Skeletal muscle cell (primary cell): ENCODE measurements around the gene FAM111A.
"Not testable (repeated sequence)": the region's sequence is repeated elsewhere in the genome, so short reads cannot be mapped to it uniquely, and the experiment has no call there.

ENCODE experiments used
- DNase-seq: peaks from one replicate; pipeline ENCODE4 v3.0.0-alpha.2; 2010; ENCODE audit warnings: low read depth
- H3K4me3 ChIP-seq: 2 replicates; pipeline ENCODE4 v1.5.1; 2011; ENCODE audit warnings: low read depth, mild to moderate bottlenecking, control low read depth, low read length, moderate library complexity

The FAM111A gene, protein sequence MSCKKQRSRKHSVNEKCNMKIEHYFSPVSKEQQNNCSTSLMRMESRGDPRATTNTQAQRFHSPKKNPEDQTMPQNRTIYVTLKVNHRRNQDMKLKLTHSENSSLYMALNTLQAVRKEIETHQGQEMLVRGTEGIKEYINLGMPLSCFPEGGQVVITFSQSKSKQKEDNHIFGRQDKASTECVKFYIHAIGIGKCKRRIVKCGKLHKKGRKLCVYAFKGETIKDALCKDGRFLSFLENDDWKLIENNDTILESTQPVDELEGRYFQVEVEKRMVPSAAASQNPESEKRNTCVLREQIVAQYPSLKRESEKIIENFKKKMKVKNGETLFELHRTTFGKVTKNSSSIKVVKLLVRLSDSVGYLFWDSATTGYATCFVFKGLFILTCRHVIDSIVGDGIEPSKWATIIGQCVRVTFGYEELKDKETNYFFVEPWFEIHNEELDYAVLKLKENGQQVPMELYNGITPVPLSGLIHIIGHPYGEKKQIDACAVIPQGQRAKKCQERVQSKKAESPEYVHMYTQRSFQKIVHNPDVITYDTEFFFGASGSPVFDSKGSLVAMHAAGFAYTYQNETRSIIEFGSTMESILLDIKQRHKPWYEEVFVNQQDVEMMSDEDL

DNA sequence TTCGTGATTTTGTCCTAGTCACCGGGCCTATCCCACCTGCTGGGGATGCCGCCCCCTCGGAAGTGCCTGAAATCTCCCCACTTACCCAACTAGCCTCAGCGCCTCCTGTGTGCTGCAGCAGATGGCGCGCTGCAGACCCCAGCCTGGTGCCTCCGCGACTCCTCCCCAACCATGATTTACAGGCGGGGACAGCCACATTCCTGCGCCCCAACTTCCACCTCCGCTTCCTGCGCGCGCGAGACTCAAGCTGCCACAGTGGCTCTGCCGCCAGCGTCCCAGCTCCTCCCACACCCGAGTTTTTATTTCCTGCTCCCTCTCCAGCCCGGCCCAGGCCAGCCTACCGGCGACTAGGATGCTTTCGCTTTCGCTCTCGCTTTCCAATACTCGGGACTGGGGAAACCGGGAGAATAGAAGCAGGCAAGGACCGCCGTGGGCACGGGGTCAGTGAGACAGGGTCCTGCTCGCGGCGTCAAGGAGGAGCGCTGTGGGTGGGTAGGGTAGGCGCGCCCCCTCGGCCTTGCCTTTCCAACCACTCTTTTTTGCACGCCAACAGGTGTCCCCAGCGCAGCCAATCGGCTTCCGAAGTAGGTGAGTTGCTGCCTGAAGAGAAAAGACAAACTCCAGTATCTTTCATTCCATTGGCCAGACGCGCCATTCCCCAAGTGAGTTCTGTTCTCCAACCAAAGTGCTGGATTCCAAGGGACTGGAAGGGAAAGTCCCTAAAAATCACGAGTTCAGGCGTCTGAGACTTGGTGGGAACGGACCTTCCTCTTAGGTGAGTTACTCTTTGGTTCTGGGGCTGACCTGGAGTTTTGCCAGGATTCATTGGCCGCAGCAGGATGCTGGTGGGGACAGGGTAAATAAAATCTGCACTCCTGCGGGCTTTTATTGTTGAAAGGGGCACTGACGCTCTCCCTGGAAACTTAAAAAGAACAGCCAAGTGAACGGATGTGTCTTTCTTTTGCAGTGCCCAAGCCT, at the start of gene FAM111A:
Gene FAM111A, plus strand, starts transcription at position 327 of the 978 bp plus-strand sequence. CDS start 6,017 bp downstream, outside the sequence.
- DNase-seq: peak; percentile 43
- peak within 1 kb of the TSS; percentile 85 for H3K4me3 ChIP-seq

DNA sequence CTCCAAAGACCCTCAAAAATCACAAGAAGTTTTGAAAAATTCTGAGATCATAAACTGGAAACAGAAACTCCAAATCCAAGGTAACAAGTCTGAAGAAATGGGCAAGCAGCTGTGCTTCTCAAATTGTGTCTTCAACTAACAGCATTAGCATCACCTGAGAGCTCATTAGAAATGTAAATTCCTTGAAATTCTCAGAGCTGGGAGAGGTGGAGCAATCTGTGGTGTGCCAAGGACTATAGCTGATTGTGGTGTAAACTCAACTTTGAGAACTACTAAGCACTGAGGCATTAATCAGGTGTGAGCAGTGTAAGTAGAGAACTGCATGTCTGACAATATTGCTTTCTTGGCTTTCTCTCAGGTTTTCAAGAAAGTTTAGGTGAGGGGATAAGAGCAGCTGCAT, 49.1 kb upstream of the FAM111A start:
- DNase-seq, H3K4me3 ChIP-seq: not testable (repeated sequence)

DNA sequence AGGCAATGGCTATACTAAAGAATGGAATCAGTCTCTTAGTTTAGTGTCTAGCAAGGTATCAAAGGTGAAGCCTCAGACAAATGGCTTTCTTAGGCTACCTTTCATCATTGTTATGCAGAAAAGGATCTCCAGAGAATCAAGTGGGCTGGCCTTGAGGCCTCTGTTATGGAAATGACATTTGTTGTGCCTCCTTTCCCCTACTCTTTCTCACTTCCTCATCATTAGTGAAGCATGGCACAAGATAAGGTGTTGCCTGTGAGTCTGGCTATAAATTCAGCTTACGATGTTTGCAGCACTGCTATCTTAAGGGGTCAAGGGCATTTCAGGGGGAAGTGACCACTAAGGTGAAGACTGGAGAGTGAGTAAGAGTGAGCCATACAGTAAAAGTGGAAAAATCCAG, 47.4 kb upstream of the FAM111A start:
- not testable (repeated sequence) for H3K4me3 ChIP-seq, DNase-seq

DNA sequence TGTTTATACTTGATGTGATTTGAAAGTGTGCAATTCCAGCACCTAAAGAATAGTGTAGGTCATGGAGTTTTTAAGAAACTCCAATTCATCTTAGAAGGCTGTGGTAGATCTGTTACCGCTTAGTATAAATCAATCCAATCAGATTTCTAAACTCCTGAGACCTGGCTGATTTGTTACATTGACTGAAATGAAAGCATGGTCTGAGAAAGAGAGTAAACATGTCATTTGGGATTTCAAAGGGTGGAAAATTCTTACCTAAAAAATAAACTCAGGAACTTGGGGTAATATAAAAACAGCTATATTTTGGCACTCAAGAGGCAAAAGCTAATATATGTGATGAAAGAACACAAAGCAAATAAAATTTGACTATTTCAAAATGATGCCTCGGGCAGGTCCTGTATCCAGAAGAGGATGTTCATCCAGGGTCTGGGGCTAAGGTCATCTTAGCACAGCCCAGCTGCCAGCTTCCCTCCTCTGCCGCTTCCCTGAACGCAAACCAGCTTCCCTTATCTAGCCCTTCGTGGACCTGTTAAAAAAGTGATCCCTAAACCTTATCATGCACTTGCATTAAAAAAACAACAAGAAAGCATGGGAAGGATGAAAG, 46.6 kb upstream of the FAM111A start:
- not testable (repeated sequence) for DNase-seq, H3K4me3 ChIP-seq

DNA sequence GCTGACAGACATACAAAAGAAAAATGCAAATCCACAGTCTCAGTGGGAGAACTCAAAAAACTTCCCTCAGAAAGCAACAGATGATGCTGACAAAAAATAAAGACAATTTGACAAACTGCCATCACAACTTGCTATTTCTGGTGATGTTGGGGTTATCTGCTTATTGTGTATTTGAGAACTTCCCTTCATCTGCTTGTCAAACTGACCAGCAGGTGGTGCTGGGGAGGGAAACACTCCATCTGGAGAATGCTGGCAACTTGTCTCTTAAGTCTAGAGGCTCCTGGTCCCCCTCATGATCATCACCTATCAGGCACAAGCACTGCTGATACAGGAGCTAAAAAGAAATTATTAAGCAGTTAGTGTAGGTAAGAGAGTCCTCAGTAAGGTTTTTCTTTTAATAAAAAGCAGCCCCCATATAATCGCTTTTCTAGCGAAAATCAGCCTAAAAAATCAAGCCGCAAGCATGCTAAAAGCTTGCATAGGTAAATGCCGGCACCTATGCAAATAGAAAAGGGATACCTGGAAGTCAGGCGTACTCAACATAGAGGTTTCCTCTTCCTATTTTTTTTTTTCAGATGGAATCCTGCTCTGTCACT, 45.4 kb upstream of the FAM111A start:
- DNase-seq: peak; percentile 16
- H3K4me3 ChIP-seq: no peak overlapping the region

DNA sequence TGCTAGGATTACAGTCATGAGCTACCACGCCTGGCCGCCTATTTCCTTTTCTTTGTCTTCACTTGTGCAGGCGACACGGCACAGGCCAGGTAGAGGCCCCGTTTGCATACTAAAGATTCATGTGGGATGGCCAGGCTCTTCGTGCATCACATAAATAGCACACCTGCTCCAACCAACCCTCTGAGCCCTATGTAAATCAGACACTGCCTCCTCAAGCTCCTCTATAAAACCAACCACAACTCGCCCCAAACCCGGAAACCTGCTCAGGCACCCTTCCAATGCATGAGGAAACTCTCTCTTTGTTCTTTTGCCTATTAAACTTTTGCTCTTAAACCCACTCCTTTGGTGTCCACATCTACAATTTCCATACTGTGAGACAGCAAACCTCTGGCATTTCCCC, 44.7 kb upstream of the FAM111A start:
- H3K4me3 ChIP-seq, DNase-seq: not testable (repeated sequence)

DNA sequence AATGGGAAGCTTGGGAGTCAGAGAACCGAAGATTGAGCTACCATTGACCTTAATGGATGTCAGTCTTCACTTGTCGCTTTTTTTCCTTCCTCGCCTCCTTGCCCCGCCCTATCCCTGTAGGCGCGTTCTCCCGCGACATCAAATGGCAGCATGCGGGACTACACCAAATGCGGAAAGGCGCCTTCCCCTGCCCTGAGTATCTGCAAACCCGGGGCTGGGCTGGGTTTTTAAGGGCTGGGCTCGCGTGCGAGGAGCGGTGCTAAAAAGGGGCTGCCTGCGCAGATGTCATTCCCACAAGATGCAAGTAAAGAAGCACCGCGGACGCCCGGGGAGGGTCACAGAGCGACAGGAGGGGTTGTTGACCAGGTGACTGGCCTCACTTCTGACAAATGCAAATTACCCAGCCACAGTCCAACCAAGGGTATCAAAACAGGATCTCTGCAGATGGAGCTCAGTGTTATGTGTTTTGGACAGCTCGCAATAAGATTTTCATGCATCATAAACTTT, 40.3 kb upstream of the FAM111A start:
- no peak for DNase-seq

DNA sequence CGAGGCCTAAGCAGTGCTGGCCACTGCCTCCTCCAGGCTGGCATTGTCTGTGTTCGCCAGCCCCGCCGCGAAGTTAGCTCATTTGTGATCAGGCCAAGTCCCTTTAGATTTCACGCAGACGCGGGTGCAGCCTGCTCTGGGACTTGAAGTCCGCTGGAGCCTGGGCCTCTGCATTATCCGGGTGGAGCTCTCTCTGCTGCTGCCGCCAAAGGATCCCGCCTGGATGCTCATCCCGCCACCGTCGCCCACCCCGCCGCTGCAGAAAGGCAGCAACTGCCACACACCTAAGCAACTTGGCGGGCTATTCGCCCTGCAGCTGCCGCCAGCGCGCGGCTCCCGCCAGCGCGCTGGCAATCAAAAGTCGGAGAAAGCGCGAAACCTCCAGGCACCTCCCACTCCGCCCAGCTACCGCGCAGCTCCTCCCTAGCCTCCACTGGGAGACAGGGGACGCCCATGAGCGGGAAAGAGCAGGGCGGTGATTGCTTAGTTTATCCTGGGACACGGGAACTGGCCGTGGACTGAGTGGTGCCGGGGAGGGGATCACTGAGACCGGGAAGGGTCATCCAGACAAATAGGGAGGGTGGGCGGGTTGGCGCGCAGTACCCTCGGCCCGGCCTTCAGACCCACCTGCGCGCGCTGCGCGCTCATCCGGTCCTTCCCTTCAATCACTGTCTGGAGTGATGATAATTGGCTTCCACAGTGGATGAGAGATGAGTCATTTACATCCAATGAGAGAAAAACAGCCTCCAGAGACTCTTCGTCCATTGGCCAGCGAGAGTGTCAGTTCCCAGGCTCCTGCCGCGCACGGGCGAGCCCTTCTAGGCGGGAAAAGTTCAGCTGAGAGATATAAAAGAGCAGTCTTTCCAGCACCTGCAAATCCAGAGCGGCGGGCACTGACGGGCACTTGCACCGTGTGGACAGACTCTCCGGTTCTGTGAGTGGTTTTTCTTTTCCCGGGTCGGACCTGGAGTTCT, 36.0 kb upstream of the FAM111A start, which contains the start of gene FAM111B:
Gene FAM111B, plus strand, starts transcription at position 875 of the 974 bp plus-strand sequence. CDS start 2,389 bp downstream, outside the sequence.
- peak; percentile 75 for DNase-seq
- peak within 1 kb of the TSS; percentile 60 for H3K4me3 ChIP-seq

More for the DNA sequence above, 40.3 kb upstream of the FAM111A start:
- peak overlapping the region; percentile 27 for H3K4me3 ChIP-seq

DNA sequence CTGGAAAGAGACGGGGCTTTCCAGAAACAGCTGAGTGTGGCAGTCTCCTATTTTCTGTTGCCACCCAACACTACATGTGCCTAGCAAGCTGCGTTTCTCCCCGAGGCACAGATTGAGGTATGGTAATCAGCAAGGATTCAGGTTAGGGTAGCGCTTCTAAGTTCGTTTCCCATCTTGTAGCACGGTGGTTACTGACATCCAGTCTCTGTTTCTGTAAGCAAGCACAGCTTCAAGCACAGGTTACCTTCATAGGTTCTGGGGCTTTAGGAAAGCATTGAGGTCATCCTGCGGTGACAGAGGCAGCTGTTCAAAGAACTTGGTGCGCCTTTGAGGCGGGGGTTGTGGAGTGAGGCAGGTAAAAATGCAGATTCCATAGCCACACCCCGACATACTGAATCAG, 34.9 kb upstream of the FAM111A start:
- not testable (repeated sequence) for DNase-seq
- H3K4me3 ChIP-seq: peak overlapping the region; percentile 60

DNA sequence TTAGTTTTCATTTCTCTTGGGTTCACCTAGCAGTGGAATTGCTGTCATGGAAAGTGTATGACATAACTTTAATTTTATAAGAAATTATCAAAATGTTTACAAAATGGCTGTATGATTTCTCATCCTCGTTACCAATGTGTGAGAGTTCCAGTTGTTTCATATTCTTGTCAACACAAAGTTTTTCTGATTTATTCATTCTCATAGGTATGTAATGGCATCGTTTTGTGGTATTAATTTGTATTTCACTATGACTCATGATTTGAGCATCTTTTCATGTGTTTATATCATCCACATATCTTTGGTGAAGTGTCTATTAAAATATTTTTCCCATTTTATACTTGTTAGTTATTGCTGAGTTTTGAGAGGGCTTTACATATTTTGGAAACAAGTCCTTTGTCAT, 30.2 kb upstream of the FAM111A start:
- no peak overlapping the region for H3K4me3 ChIP-seq
- DNase-seq: no peak

DNA sequence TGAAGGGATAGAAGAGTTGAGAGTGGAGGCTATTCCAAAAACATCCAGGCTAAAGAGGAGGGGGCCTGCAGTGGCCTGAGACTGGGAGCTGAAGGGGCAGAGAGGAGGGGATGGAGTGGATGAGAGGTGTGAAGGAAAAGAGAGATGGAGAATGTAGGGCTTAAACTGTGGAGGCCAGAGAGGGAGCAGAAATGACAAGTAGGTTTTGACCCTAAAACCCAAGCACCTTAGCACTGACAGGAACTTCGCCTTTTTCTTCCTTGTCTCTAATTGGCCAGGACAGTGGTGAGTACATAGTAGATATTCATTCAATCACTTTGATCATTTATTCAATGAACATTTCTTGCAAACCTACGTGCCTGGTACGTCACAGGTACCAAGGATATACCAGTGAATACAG, 28.3 kb upstream of the FAM111A start:
- DNase-seq: no peak
- H3K4me3 ChIP-seq: no peak overlapping the region

DNA sequence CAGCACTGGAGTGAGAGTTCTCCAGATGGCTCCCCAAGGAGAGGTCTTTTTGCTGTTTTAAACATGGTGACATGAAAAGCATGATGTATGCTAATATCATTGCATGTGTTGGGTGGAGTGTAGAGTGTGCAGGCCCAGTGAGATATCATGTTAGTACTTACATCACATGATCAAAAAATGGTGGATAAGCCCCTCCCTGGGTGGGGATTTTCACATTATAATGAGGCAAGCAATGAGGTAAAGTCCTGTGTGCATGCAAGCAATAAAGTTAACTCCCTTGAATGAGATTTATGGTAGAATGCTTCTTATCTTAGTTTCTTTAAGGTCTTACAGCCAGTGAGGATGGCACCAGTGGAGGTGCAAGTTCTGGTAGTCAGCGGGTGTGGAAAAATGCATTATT, 27.1 kb upstream of the FAM111A start:
- DNase-seq: no peak
- no peak overlapping the region for H3K4me3 ChIP-seq

DNA sequence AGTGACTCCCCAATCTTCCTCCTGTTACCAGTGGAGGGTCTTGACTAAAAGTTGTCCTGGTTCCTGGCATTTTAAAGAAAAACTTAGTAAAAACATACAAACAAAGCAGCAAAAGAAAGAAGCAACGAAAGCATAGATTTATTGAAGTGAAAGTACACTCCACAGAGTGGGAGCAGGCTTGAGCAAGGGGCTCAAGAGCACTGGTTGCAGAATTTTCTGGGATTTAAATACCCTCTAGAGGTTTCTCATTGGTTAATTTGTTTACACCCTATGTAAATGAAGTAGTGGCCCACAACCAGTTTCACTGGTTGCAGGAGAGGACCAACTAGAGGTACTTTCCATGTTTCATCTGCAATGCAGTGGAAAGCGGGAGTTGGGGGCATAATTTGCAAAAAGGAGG, 24.9 kb upstream of the FAM111A start:
- no peak overlapping the region for H3K4me3 ChIP-seq
- DNase-seq: no peak

DNA sequence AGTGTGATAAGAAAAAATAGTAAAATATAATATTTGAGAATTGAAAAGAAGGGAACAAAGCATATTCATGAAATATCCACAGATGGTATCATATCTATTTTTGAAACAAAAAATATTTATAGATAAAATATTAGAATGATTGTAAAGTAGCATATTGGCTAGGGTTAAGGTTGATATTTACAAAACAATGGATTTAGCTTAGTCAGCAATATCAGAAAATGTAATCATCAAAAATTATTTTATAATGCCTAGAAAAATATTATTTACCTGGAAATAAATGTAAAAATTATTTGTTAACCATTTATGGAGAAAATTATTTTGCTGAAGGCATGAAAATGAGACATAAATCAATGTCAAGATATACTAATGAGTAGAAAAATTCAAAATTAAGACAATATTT, 22.8 kb upstream of the FAM111A start:
- no peak for DNase-seq
- no peak overlapping the region for H3K4me3 ChIP-seq

DNA sequence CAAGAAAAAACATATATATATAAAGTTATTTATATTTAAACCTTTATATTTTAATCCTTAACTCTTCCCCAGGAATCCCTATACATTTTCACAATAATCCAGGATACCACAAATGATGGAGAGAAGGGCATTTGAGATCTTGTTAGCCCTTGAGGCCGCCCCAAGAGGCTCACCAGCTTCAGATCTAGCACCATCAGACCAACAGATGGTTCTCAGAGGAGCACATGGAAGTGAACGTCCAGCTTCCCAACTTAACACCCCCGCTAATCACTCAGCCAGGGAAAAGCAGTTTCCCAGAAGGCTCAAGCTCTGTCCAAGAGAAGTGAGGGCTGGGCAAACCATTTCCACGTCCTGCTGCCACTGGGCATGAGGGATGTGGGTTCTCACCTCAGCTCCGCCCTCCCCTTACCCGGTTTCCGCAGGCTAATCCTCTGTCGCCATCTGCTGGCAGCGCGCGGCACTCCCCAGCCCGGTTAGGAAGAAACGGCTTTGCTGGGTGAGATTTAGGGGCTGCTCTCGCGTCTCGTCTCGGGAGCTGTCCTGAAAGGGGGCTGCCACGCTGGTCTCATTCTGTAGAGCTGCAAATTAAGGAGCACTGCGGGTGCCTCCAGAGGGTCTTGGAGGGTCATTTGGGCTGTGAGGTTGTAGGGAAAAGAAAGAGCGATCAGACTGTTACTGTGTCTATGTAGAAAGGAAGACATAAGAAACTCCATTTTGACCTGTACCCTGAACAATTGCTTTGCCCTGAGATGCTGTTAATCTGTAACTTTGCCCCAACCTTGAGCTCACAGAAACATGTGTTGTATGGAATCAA, 6.8 kb upstream of the FAM111A start:
- peak; percentile 24 for DNase-seq
- no peak overlapping the region for H3K4me3 ChIP-seq

DNA sequence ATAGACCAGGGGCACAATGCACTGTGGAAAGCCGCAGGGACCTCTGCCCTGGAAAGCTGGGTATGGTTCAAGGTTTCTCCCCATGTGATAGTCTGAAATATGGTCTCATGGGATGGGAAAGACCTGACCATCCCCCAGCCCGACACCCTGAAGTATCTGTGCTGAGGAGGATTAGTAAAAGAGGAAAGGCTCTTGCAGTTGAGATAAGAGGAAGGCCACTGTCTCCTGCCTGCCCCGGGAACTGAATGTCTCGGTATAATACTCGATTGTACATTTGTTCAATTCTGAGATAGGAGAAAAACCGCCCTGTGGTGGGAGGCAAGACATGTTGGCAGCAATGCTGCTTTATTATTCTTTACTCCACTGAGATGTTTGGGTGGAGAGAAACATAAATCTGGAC, 6.1 kb upstream of the FAM111A start:
- H3K4me3 ChIP-seq, DNase-seq: not testable (repeated sequence)

DNA sequence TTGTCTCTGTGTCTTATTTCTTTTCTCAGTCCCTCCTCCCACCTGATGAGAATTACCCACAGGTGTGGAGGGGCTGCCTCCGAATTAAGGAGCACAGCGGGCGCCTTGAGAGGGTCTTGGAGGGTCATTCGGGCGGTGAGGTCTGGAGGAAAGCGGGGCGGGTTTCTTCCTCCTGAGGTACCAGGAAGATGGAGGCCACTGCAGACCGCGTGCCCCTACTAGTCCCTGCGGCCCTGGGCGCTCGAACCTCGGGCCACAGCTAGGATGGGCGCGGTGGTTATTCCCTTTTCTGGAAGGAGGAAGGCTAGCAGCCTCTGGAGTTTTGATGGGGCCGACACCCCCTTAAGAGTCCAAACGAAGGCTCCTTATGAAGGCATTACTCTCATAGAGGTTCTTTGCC, 5.5 kb upstream of the FAM111A start:
- H3K4me3 ChIP-seq: no peak overlapping the region
- no peak for DNase-seq
